Muscle of leg (tissue), 11 donors: ENCODE results near the gene RPH3AL. TPM values are rescaled to one million over a fixed set of nuclear protein-coding genes. Genes with fewer than 3 reads are reported as not detected.
A peak's percentile ranks its signal among the peaks of the same experiment; 100 is the strongest.
"Not testable (repeated sequence)": the region's sequence is repeated elsewhere in the genome, so short reads cannot be mapped to it uniquely, and the experiment has no call there.

ENCODE experiments used
- DNase-seq: peaks from one replicate; pipeline ENCODE4 v3.0.0; 2013
- H3K27ac ChIP-seq: one replicate; pipeline ENCODE4 v1.5.1; 2013; ENCODE audit warnings: mild to moderate bottlenecking, low read length, control low read depth
- H3K27me3 ChIP-seq: one replicate; pipeline ENCODE4 v1.6.1; 2013; ENCODE audit warnings: low read length; ENCODE audit not compliant: control insufficient read depth, insufficient read depth
- H3K36me3 ChIP-seq: one replicate; pipeline ENCODE4 v1.6.1; 2013; ENCODE audit warnings: low read length; ENCODE audit not compliant: control insufficient read depth, insufficient read depth
- H3K4me1 ChIP-seq: one replicate; pipeline ENCODE4 v1.6.1; 2013; ENCODE audit warnings: low read length; ENCODE audit not compliant: control insufficient read depth, insufficient read depth
- H3K4me3 ChIP-seq: one replicate; pipeline ENCODE4 v1.5.1; 2013; ENCODE audit warnings: low read length, control low read depth
- H3K9me3 ChIP-seq: replicated peaks from 2 replicates; pipeline ENCODE4 v1.6.1; 2013; ENCODE audit warnings: low read depth, low read length; ENCODE audit not compliant: control insufficient read depth
- WGBS: methylation state at CpG from one replicate; pipeline ENCODE4 v1.1.5; 2013; ENCODE audit warnings: missing lambda C conversion rate; ENCODE audit not compliant: insufficient coverage; 5-methylcytosine and 5-hydroxymethylcytosine counted together
- polyA plus RNA-seq, 8 donors: library from polyadenylated mRNA; unstranded; fragments of 120-200 nt; gene quantifications; one replicate each; pipeline versions ENCODE4 v1.2.1 to v1.2.3, GENCODE V29; 2013; ENCODE audit warnings: inconsistent platforms in 1 of 8, low replicate concordance in 1 of 8; ENCODE audit not compliant: insufficient read length in 8 of 8, insufficient read depth in 1 of 8
- total RNA-seq: library from RNA; stranded (reverse); fragments of 120-200 nt; gene quantifications from one replicate; pipeline ENCODE4 v1.2.4, GENCODE V29; 2013

The RPH3AL gene
- total and polyA plus RNA-seq, 9 donors: 3.0 to 6.1 (median 4.8) TPM

GRCh38 chr17:225551-225950 is 127.1 kb downstream of the RPH3AL start:
- H3K27ac ChIP-seq: no peak overlapping the region
- WGBS: 100% methylated on average over 3 of the region's 9 CpGs
- no peaks in the 10 kb centered on the region for H3K9me3 ChIP-seq
- peaks cover 45% of the 10 kb centered on the region for H3K4me1 ChIP-seq
- DNase-seq: no peak
- no peaks in the 10 kb centered on the region for H3K36me3 ChIP-seq
- peaks cover 2% of the 10 kb centered on the region for H3K27me3 ChIP-seq
- no peak overlapping the region for H3K4me3 ChIP-seq

GRCh38 chr17:224576-224975 is 128.0 kb downstream of the RPH3AL start:
- H3K9me3 ChIP-seq, H3K27ac ChIP-seq, DNase-seq, H3K27me3 ChIP-seq, H3K4me3 ChIP-seq, H3K36me3 ChIP-seq: not testable (repeated sequence)
- no CpG with 5 or more reads among the region's 2 CpGs for WGBS
- peaks cover 43% of the 10 kb centered on the region for H3K4me1 ChIP-seq

GRCh38 chr17:223723-224471 is 128.7 kb downstream of the RPH3AL start:
- H3K36me3 ChIP-seq: no peaks in the 10 kb centered on the region
- DNase-seq: no peak
- no peaks in the 10 kb centered on the region for H3K9me3 ChIP-seq
- H3K4me3 ChIP-seq: no peak overlapping the region
- H3K4me1 ChIP-seq: peaks cover 38% of the 10 kb centered on the region
- peaks cover 2% of the 10 kb centered on the region for H3K27me3 ChIP-seq
- 82% methylated on average over 12 of the region's 12 CpGs for WGBS
- H3K27ac ChIP-seq: no peak overlapping the region

GRCh38 chr17:222172-222571 is 130.4 kb downstream of the RPH3AL start:
- peak; percentile 91 for DNase-seq
- peaks cover 26% of the 10 kb centered on the region for H3K4me1 ChIP-seq

GRCh38 chr17:219696-220095 is 132.9 kb downstream of the RPH3AL start:
- H3K4me1 ChIP-seq: peaks cover 17% of the 10 kb centered on the region
- no peak overlapping the region for H3K27ac ChIP-seq
- peaks cover 2% of the 10 kb centered on the region for H3K27me3 ChIP-seq
- DNase-seq: no peak
- 89% methylated on average over 7 of the region's 10 CpGs for whole genome bisulfite sequencing
- no peaks in the 10 kb centered on the region for H3K9me3 ChIP-seq
- no peak overlapping the region for H3K4me3 ChIP-seq
- H3K36me3 ChIP-seq: no peaks in the 10 kb centered on the region

More at GRCh38 chr17:222172-222571, 130.4 kb downstream of the RPH3AL start:
- peaks cover 2% of the 10 kb centered on the region for H3K27me3 ChIP-seq
- 29% methylated on average over 4 of the region's 8 CpGs for WGBS
- no peak overlapping the region for H3K4me3 ChIP-seq
- no peaks in the 10 kb centered on the region for H3K9me3 ChIP-seq
- H3K27ac ChIP-seq: peak overlapping the region; percentile 47
- H3K36me3 ChIP-seq: no peaks in the 10 kb centered on the region

- no peaks in the 10 kb centered on the region for H3K36me3 ChIP-seq
- WGBS: 60% methylated on average over 5 of the region's 8 CpGs
- no peak for DNase-seq
- H3K27ac ChIP-seq: peak overlapping the region; percentile 31
- H3K9me3 ChIP-seq: no peaks in the 10 kb centered on the region
- peaks cover 18% of the 10 kb centered on the region for H3K4me1 ChIP-seq
- no peak overlapping the region for H3K4me3 ChIP-seq
- no peaks in the 10 kb centered on the region for H3K27me3 ChIP-seq
These were observed 134.0 kb downstream of the RPH3AL start for GRCh38 chr17:218432-219110.

GRCh38 chr17:216625-217024 is 136.0 kb downstream of the RPH3AL start:
- no peaks in the 10 kb centered on the region for H3K36me3 ChIP-seq
- WGBS: no CpG with 5 or more reads among the region's 2 CpGs
- no peaks in the 10 kb centered on the region for H3K9me3 ChIP-seq
- H3K4me3 ChIP-seq: no peak overlapping the region
- no peaks in the 10 kb centered on the region for H3K27me3 ChIP-seq
- no peak for DNase-seq
- H3K27ac ChIP-seq: no peak overlapping the region
- peaks cover 14% of the 10 kb centered on the region for H3K4me1 ChIP-seq

GRCh38 chr17:215563-216478 is 136.8 kb downstream of the RPH3AL start:
- peaks cover 14% of the 10 kb centered on the region for H3K4me1 ChIP-seq
- 57% methylated on average over 18 of the region's 29 CpGs for WGBS
- H3K27me3 ChIP-seq, H3K36me3 ChIP-seq, H3K27ac ChIP-seq, DNase-seq, H3K9me3 ChIP-seq: not testable (repeated sequence)
- H3K4me3 ChIP-seq: peak overlapping the region; percentile 28

GRCh38 chr17:214881-215331 is 137.7 kb downstream of the RPH3AL start:
- Histone ChIP-seq H3K4me1 (peaks cover 14% of the 10 kb centered on the region), H3K4me3 (peak overlapping the region; percentile 28), H3K36me3 (no peaks in the 10 kb centered on the region), H3K9me3 (no peaks in the 10 kb centered on the region), H3K27me3 (no peaks in the 10 kb centered on the region), H3K27ac (no peak overlapping the region)
- 95% methylated on average over 9 of the region's 10 CpGs for WGBS
- DNase-seq: no peak
